ENCODE data around the gene INTS1.

DNA sequence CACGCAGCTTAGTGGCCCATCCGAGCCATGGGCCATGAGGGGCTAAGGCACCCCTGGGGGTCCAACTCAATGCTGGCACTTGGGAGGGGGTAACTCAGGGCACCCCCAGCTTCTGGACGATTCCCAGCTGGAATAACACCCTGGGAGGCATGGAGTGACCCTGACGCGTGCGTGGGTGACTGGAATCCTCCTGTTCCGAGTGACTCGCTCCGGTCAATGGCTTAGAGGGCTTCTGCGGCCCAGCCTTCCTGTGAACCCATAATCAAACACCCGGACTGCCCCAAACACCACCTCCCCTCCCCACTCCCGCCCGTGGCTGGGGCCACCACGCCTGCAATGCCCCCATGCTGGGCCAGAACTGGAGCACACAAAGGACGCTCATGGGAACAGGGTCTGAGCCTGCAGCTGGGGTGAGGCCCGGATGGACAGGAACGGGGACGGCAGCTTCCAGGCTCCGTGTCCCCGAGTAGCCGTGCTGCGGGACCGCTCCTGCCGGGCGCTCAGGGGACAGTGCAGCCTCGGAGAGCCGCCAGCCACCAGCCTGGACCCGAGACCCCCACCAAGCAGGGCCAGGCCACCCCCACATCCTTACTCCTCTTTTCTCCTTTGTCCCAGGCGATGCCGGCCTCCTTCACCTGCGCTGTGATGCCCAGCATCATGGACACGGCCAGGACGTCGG is 8.5 kb downstream of the INTS1 start:
- TF ChIP-seq POLR2A (IDR thresholded peaks at IDR 0.05; ENCODE audit: low read depth) (no peak), EP300 (IDR thresholded peaks at IDR 0.05) (no peak), CTCF (IDR thresholded peaks at IDR 0.05) (no peak), POLR2AphosphoS5 (IDR thresholded peaks at IDR 0.05) (no peak)
